ENCODE measurements around the gene SPATA7. TPM values are rescaled to one million over a fixed set of nuclear protein-coding genes. Genes with fewer than 3 reads are reported as not detected.
"Not testable (repeated sequence)": the region's sequence is repeated elsewhere in the genome, so short reads cannot be mapped to it uniquely, and the experiment has no call there.

Gene SPATA7
- total and polyA plus RNA-seq, 2 experiments from 2014 or later, result 9.8 to 27.9 TPM

GRCh38 chr14:88364710-88365413 is 20.6 kb upstream of the SPATA7 start:
- no peak for TF ChIP-seq EZH2phosphoT487 (IDR thresholded peaks at IDR 0.05; ENCODE audit: low read depth, severe bottlenecking, unreplicated experiment)
- TF ChIP-seq EZH2 (IDR thresholded peaks at IDR 0.05; ENCODE audit: borderline replicate concordance), result no peak
- no peak for DNase-seq (ENCODE audit: low spot score)

GRCh38 chr14:88369496-88369895 is 16.0 kb upstream of the SPATA7 start:
- Histone ChIP-seq H3K9me2 (replicated peaks; ENCODE audit: insufficient read depth) (no peaks in the 10 kb centered on the region), H3K36me3 (replicated peaks; ENCODE audit: insufficient read depth, low read depth) (no peaks in the 10 kb centered on the region), H3K4me2 (no peak overlapping the region), H2AFZ (no peak overlapping the region), H3K4me3 (no peak overlapping the region), H3K9me3 (ENCODE audit: low read depth) (no peaks in the 10 kb centered on the region), H3K4me1 (ENCODE audit: insufficient read depth) (no peaks in the 10 kb centered on the region), H4K20me1 (ENCODE audit: insufficient read depth, poor library complexity, severe bottlenecking) (no peaks in the 10 kb centered on the region), H3K27ac (no peak overlapping the region), H3K79me2 (no peaks in the 10 kb centered on the region), H3K27me3 (no peaks in the 10 kb centered on the region)
- TF ChIP-seq EZH2 (IDR thresholded peaks at IDR 0.05; ENCODE audit: borderline replicate concordance) (no peak), EZH2phosphoT487 (IDR thresholded peaks at IDR 0.05; ENCODE audit: low read depth, severe bottlenecking, unreplicated experiment) (no peak), CTCF (IDR thresholded peaks at IDR 0.05; ENCODE audit: poor library complexity) (no peak)
- WGBS (ENCODE audit: low lambda C conversion rate, missing lambda C conversion rate), result 83% methylated on average over 1 of the region's 1 CpG
- DNase-seq (ENCODE audit: low spot score), result no peak

More at GRCh38 chr14:88364710-88365413, 20.6 kb upstream of the SPATA7 start:
- Histone ChIP-seq H3K27ac (no peak overlapping the region), H3K9me2 (replicated peaks; ENCODE audit: insufficient read depth) (no peaks in the 10 kb centered on the region), H3K4me1 (ENCODE audit: insufficient read depth) (no peaks in the 10 kb centered on the region), H3K36me3 (replicated peaks; ENCODE audit: insufficient read depth, low read depth) (no peaks in the 10 kb centered on the region), H3K4me2 (no peak overlapping the region), H3K27me3 (no peaks in the 10 kb centered on the region), H3K9me3 (ENCODE audit: low read depth) (no peaks in the 10 kb centered on the region), H3K79me2 (no peaks in the 10 kb centered on the region), H3K4me3 (no peak overlapping the region), H4K20me1 (ENCODE audit: insufficient read depth, poor library complexity, severe bottlenecking) (no peaks in the 10 kb centered on the region), H2AFZ (no peak overlapping the region)
- 77% methylated on average over 4 of the region's 4 CpGs for WGBS (ENCODE audit: low lambda C conversion rate, missing lambda C conversion rate)

GRCh38 chr14:88379706-88380343 is 5.6 kb upstream of the SPATA7 start:
- Histone ChIP-seq H3K9me3 (ENCODE audit: low read depth) (no peaks in the 10 kb centered on the region), H3K9me2 (replicated peaks; ENCODE audit: insufficient read depth) (no peaks in the 10 kb centered on the region), H3K36me3 (replicated peaks; ENCODE audit: insufficient read depth, low read depth) (no peaks in the 10 kb centered on the region), H2AFZ (no peak overlapping the region), H3K27me3 (no peaks in the 10 kb centered on the region), H3K4me3 (no peak overlapping the region), H3K79me2 (no peaks in the 10 kb centered on the region), H3K27ac (no peak overlapping the region), H4K20me1 (ENCODE audit: insufficient read depth, poor library complexity, severe bottlenecking) (no peaks in the 10 kb centered on the region), H3K4me2 (no peak overlapping the region), H3K4me1 (ENCODE audit: insufficient read depth) (no peaks in the 10 kb centered on the region)
- TF ChIP-seq CTCF (IDR thresholded peaks at IDR 0.05; ENCODE audit: poor library complexity) (no peak), EZH2 (IDR thresholded peaks at IDR 0.05; ENCODE audit: borderline replicate concordance) (no peak), EZH2phosphoT487 (IDR thresholded peaks at IDR 0.05; ENCODE audit: low read depth, severe bottlenecking, unreplicated experiment) (no peak)
- 82% methylated on average over 5 of the region's 5 CpGs for WGBS (ENCODE audit: low lambda C conversion rate, missing lambda C conversion rate)
- DNase-seq (ENCODE audit: low spot score), result no peak

DNA sequence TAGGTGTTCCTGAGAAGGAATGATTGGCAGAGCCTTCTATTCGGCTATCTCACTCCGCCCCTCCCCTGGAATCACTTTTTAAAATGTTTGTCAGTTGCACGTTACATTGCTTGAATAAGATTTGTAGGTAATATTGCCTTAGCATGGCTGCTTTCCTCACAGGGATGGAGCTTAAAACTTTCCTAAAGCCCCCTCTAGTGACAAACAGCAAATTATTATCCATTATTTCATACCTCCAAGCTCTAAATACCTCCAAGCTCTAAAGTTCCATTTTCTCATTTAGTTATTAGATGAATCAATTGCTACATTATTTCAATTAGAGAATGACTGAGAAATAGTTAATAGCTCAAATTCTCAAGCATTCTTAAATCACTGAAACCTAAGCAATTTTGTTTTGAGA is 5.1 kb upstream of the SPATA7 start:
- H2AFZ ChIP-seq, result no peak overlapping the region
- no peaks in the 10 kb centered on the region for H3K36me3 ChIP-seq (replicated peaks; ENCODE audit: insufficient read depth, low read depth)
- no peaks in the 10 kb centered on the region for H3K27me3 ChIP-seq
- no peaks in the 10 kb centered on the region for H3K9me2 ChIP-seq (replicated peaks; ENCODE audit: insufficient read depth)
- H3K79me2 ChIP-seq, result no peaks in the 10 kb centered on the region
- H4K20me1 ChIP-seq (ENCODE audit: insufficient read depth, poor library complexity, severe bottlenecking), result no peaks in the 10 kb centered on the region
- TF ChIP-seq EZH2 (IDR thresholded peaks at IDR 0.05; ENCODE audit: borderline replicate concordance), result no peak
- peak; percentile 45 for TF ChIP-seq CTCF (IDR thresholded peaks at IDR 0.05; ENCODE audit: poor library complexity)
- WGBS (ENCODE audit: low lambda C conversion rate, missing lambda C conversion rate), result 49% methylated on average over 3 of the region's 3 CpGs
- no peak overlapping the region for H3K27ac ChIP-seq
- H3K9me3 ChIP-seq (ENCODE audit: low read depth), result no peaks in the 10 kb centered on the region
- DNase-seq (ENCODE audit: low spot score), result peak; percentile 23
- no peaks in the 10 kb centered on the region for H3K4me1 ChIP-seq (ENCODE audit: insufficient read depth)
- no peak overlapping the region for H3K4me3 ChIP-seq
- no peak overlapping the region for H3K4me2 ChIP-seq

- DNase-seq (ENCODE audit: low spot score); H3K79me2 ChIP-seq; H3K9me3 ChIP-seq (ENCODE audit: low read depth); H4K20me1 ChIP-seq (ENCODE audit: insufficient read depth, poor library complexity, severe bottlenecking); H3K27ac ChIP-seq; H3K9me2 ChIP-seq (replicated peaks; ENCODE audit: insufficient read depth); H3K36me3 ChIP-seq (replicated peaks; ENCODE audit: insufficient read depth, low read depth); H2AFZ ChIP-seq; H3K4me3 ChIP-seq; H3K4me2 ChIP-seq; H3K4me1 ChIP-seq (ENCODE audit: insufficient read depth); H3K27me3 ChIP-seq: not testable (repeated sequence)
- WGBS (ENCODE audit: low lambda C conversion rate, missing lambda C conversion rate), result 91% methylated on average over 12 of the region's 12 CpGs
Measured at GRCh38 chr14:88381634-88382033, 3.8 kb upstream of the SPATA7 start.
